ENCODE measurements around the gene DNM3. TPM values are rescaled to one million over a fixed set of nuclear protein-coding genes. Genes with fewer than 3 reads are reported as not detected.

The DNM3 gene
- total and polyA plus RNA-seq, 9 of the 15 experiments (the other 6 are each of a cell fraction or from before 2014, with no cell fraction given) = 0.08 to 0.36 (median 0.22) TPM; not detected in 1

- TF ChIP-seq MGA (IDR thresholded peaks at IDR 0.05) = no peak
- TF ChIP-seq TAF15 (IDR thresholded peaks at IDR 0.05; ENCODE audit: low read depth, low read length) = no peak
- TF ChIP-seq SUPT5H (IDR thresholded peaks at IDR 0.05) = no peak
- no peak for TF ChIP-seq SRF (CRISPR knock-in tag; IDR thresholded peaks at IDR 0.05)
- TF ChIP-seq CBFB (CRISPR knock-in tag; IDR thresholded peaks at IDR 0.05) = no peak
- TF ChIP-seq TRIM25 (IDR thresholded peaks at IDR 0.05; ENCODE audit: borderline replicate concordance) = no peak
- TF ChIP-seq KDM5B (IDR thresholded peaks at IDR 0.05; ENCODE audit: insufficient replicate concordance, low read depth, low read length) = no peak
These were observed 200.4 kb downstream of the DNM3 start (continued) for GRCh38 chr1:172041742-172042141.
